Esophagus (tissue), 2 donors: ENCODE data around the gene SLC39A3. TPM values are rescaled to one million over a fixed set of nuclear protein-coding genes. Genes with fewer than 3 reads are reported as not detected.

Source experiments
- H3K27ac ChIP-seq, 2 donors: one replicate each; pipeline ENCODE4 v1.5.1; 2013; ENCODE audit warnings: low read depth in 2 of 2, mild to moderate bottlenecking in 2 of 2, inconsistent platforms in 1 of 2, low read length in 1 of 2, moderate library complexity in 1 of 2
- H3K27me3 ChIP-seq, 2 donors: one replicate each; pipeline ENCODE4 v1.6.1; 2013; ENCODE audit warnings: low read length in 2 of 2, control low read depth in 1 of 2, mild to moderate bottlenecking in 1 of 2; ENCODE audit not compliant: insufficient read depth in 2 of 2, control insufficient read depth in 1 of 2
- H3K36me3 ChIP-seq, 2 donors: one replicate each; pipeline ENCODE4 v1.6.1; 2013; ENCODE audit warnings: low read length in 1 of 2; ENCODE audit not compliant: control insufficient read depth in 2 of 2, insufficient read depth in 2 of 2
- H3K4me1 ChIP-seq, 2 donors: one replicate each; pipeline ENCODE4 v1.6.1; 2013; ENCODE audit warnings: low read length in 1 of 2; ENCODE audit not compliant: control insufficient read depth in 2 of 2, insufficient read depth in 2 of 2
- H3K4me3 ChIP-seq, 2 donors: one replicate each; pipeline ENCODE4 v1.5.1; 2013; ENCODE audit warnings: low read length in 2 of 2, mild to moderate bottlenecking in 2 of 2, low read depth in 1 of 2, moderate library complexity in 1 of 2
- H3K9me3 ChIP-seq, 2 donors: one replicate each; pipeline ENCODE4 v1.6.1; 2013; ENCODE audit warnings: mild to moderate bottlenecking in 2 of 2, low read depth in 1 of 2, low read length in 1 of 2, moderate library complexity in 1 of 2; ENCODE audit not compliant: control insufficient read depth in 2 of 2, insufficient read depth in 1 of 2
- WGBS, 2 donors: extraction: QIAGEN DNeasy Blood & Tissue Kit; methylation state at CpG; one replicate each; pipeline ENCODE4 v1.1.7; 2013; 5-methylcytosine and 5-hydroxymethylcytosine counted together
- polyA plus RNA-seq, 2 donors: library from polyadenylated mRNA; stranded (reverse); fragments of 200-250 nt; gene quantifications; one replicate each; pipeline ENCODE4 v1.2.3, GENCODE V29; 2013
- donor health status: healthy with polysubstance abuse.
- donor health status: Bipolar disorder and iron deficiency.

Gene SLC39A3
- polyA plus RNA-seq, 2 donors = 13.0 to 19.8 TPM

GRCh38 chr19:2768365-2769132 lies 28.7 kb upstream of the SLC39A3 start:
- 92 to 93% methylated on average over 29 of the region's 29 CpGs for WGBS, 2 donors
- H3K27me3 ChIP-seq = no peaks in the 10 kb centered on the region
- no peak overlapping the region for H3K27ac ChIP-seq
- H3K9me3 ChIP-seq = no peaks in the 10 kb centered on the region
- peaks cover 2 to 40% of the 10 kb centered on the region in 2 donors for H3K36me3 ChIP-seq
- no peaks in the 10 kb centered on the region for H3K4me1 ChIP-seq
- no peak overlapping the region for H3K4me3 ChIP-seq

DNA sequence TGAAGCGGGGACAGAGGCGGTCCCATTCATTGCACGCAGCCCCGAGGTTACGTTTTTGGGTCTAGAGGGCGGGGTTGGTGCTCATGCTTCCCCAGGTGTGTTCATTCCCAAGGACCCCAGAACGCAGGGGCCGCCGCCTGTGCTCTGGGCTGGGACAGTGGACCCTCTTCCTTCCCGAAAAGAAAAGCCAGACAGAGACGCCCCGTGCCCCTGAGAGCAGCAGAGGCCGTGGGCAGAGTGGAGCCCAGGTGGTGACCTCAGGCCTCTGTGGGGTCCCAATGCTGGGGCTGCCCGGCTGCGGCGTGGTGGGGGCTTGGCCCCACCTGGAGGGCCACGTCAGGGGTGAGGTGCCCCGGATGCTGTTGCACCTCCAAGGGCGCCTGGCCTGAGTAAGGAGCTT lies 27.9 kb upstream of the SLC39A3 start:
- 93 to 95% methylated on average over 19 of the region's 19 CpGs for WGBS, 2 donors

DNA sequence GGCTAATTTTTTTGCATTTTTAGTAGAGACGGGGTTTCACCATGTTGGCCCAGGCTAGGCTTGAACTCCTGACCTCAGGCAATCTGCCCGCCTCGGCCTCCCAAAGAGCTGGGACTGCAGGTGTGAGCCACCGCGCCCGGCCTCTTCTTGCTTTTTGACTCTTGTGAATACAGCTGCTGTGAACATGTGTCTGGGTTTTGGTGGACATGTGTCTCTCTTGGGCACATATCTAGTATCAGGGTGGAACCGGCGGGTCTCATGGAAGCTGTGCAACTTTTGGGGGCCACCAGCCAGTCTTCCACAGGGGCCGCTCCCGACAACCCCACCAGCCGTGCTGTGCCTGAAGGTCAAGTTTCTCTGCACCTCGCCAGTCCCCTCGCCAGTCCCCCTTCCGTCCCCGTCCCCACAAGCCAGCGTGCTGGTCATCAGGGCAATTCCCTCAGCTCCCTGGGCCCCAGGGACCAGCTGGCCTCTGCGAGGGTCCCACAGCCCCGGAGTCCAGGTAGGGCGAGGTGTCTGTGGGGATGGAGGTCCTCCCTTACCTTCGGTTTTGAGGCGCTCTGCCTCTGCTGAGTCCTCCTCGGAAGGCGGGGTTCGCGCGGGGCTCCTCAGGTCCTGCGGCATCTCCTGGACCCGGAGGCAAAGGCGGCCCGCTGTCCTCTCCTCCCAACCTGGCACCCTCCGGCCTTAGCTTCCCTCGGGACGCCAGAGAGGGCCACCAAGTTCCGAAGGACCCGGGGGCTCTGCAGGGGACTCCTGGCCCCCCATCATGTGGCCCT lies 27.0 kb upstream of the SLC39A3 start:
- no peaks in the 10 kb centered on the region for H3K27me3 ChIP-seq
- H3K27ac ChIP-seq = no peak overlapping the region
- peaks cover 9 to 52% of the 10 kb centered on the region in 2 donors for H3K36me3 ChIP-seq
- no peak overlapping the region for H3K4me3 ChIP-seq
- no peaks in the 10 kb centered on the region for H3K9me3 ChIP-seq
- no peaks in the 10 kb centered on the region for H3K4me1 ChIP-seq
- 96% methylated on average over 35 of the region's 35 CpGs for WGBS, 2 donors

More for the DNA sequence above, 27.9 kb upstream of the SLC39A3 start:
- no peaks in the 10 kb centered on the region for H3K27me3 ChIP-seq
- no peak overlapping the region for H3K27ac ChIP-seq
- no peak overlapping the region for H3K4me3 ChIP-seq
- H3K4me1 ChIP-seq = no peaks in the 10 kb centered on the region
- H3K9me3 ChIP-seq = no peaks in the 10 kb centered on the region
- H3K36me3 ChIP-seq = peaks cover 5 to 49% of the 10 kb centered on the region in 2 donors

DNA sequence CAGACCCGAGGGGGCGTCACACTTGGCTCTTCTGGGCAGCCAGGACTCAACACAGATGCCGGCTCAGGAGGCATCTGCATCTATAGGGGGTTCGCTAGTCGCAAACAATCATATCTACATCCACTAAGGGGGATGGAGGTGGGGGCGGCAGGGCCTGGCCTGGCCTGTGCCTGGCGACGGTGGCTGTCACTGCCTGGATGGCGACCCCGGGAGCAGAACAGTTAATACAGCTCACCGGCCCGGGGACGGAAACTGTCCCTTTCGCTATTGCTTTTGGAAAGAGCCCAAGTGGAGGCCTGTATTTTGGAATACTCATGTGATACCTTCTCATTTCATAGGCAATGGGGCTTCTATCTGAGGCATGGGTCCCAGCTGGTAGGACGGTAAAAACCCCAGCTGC lies 25.6 kb upstream of the SLC39A3 start:
- WGBS, 2 donors = 90 to 91% methylated on average over 15 of the region's 15 CpGs
- Histone ChIP-seq H3K4me1 (no peaks in the 10 kb centered on the region), H3K36me3 (peaks cover 13 to 56% of the 10 kb centered on the region in 2 donors), H3K9me3 (no peaks in the 10 kb centered on the region), H3K27ac (no peak overlapping the region), H3K27me3 (no peaks in the 10 kb centered on the region), H3K4me3 (no peak overlapping the region)

DNA sequence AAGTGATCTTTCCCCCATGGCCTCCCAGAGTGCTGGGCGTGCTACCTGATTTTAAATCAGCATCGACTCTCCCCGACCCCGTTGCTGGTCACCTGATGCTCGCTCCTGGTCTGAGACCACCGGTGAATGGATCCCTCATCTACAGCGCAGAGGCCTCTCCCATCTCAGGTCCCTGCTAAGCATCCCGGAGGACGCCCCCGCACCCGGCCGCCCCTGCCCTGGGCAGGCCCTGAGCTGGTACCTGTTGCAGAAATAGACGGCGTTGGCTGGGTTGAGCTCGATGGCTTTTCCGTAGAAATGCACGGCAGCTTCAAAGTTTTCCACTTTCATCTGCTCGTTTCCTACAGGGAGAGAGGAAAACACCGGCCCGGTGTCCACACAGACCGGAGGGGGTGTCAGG lies 25.1 kb upstream of the SLC39A3 start:
- H3K9me3 ChIP-seq = no peaks in the 10 kb centered on the region
- no peak overlapping the region for H3K4me3 ChIP-seq
- H3K27ac ChIP-seq = no peak overlapping the region
- no peaks in the 10 kb centered on the region for H3K4me1 ChIP-seq
- peaks cover 13 to 53% of the 10 kb centered on the region in 2 donors for H3K36me3 ChIP-seq
- 95% methylated on average over 20 to 21 of the region's 21 CpGs for WGBS, 2 donors
- no peaks in the 10 kb centered on the region for H3K27me3 ChIP-seq

GRCh38 chr19:2763687-2764086 lies 23.9 kb upstream of the SLC39A3 start:
- WGBS, 2 donors = 96 to 97% methylated on average over 10 to 12 of the region's 12 CpGs
- Histone ChIP-seq H3K36me3 (peaks cover 13 to 55% of the 10 kb centered on the region in 2 donors), H3K27ac (no peak overlapping the region), H3K4me3 (no peak overlapping the region), H3K9me3 (no peaks in the 10 kb centered on the region), H3K27me3 (no peaks in the 10 kb centered on the region), H3K4me1 (no peaks in the 10 kb centered on the region)

DNA sequence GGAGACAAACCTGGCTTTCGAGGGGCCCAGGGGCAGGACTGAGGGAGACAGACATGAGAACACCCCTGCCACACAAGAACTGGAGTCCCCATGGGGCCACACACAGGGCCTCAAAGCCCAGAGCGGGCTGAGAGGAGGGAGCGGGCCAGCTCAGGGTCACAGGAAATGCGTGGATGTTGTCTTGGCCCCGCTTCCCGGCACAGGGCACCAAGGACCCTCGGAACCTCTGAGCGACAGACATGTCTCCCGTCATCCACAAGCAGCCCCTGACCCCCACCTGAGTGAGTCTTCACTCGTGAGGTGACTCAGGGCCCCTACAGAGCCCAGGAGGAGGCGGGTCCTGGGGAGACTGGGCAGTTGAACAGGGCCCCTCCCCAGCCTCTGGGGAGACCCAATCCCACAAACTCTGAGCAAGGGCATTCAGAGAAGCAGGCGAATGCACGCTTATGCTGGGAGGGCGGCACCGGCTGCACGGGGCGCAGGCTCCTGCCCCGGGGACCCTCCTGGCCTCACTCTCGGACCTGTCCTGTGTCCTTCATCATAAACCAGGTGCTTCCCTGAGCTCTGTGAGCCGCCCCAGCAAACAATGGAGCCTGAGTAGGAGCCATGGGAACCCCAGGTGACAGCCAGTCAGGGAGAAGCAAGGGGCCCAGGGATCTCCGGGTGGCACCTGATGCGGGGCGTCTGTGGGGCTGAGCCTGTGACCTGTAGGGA lies 23.1 kb upstream of the SLC39A3 start:
- Histone ChIP-seq H3K4me3 (no peak overlapping the region), H3K27me3 (no peaks in the 10 kb centered on the region), H3K9me3 (no peaks in the 10 kb centered on the region), H3K27ac (no peak overlapping the region), H3K36me3 (peaks cover 13 to 55% of the 10 kb centered on the region in 2 donors), H3K4me1 (no peaks in the 10 kb centered on the region)
- WGBS, 2 donors = 95 to 96% methylated on average over 23 of the region's 23 CpGs

GRCh38 chr19:2761876-2762782 lies 22.3 kb upstream of the SLC39A3 start:
- Histone ChIP-seq H3K4me3 (no peak overlapping the region), H3K36me3 (peaks cover 13 to 55% of the 10 kb centered on the region in 2 donors), H3K4me1 (no peaks in the 10 kb centered on the region), H3K27me3 (no peaks in the 10 kb centered on the region), H3K27ac (no peak overlapping the region), H3K9me3 (no peaks in the 10 kb centered on the region)
- WGBS, 2 donors = 92 to 93% methylated on average over 43 of the region's 43 CpGs

- no peaks in the 10 kb centered on the region for H3K4me1 ChIP-seq
- no peak overlapping the region for H3K4me3 ChIP-seq
- H3K27ac ChIP-seq = no peak overlapping the region
- 90 to 94% methylated on average over 16 of the region's 16 CpGs for WGBS, 2 donors
- H3K36me3 ChIP-seq = peaks cover 13 to 54% of the 10 kb centered on the region in 2 donors
- no peaks in the 10 kb centered on the region for H3K9me3 ChIP-seq
- H3K27me3 ChIP-seq = no peaks in the 10 kb centered on the region
Observed at GRCh38 chr19:2761309-2761677, 21.5 kb upstream of the SLC39A3 start.
